Spleen (tissue), 7 donors: Measurements from ENCODE around the gene PDIA5.

Experiments
- POLR2A ChIP-seq, 3 donors: fragments of 450-650 bp; IDR thresholded peaks; one replicate each; pipeline ENCODE4 v1.5.1; 2017; ENCODE audit warnings: antibody characterized with exemption in 3 of 3, mild to moderate bottlenecking in 1 of 3
- POLR2AphosphoS5 ChIP-seq, 3 donors: sonication (generic); formaldehyde crosslinking; IDR thresholded peaks; one replicate each; pipeline ENCODE4 v1.5.1; 2017; ENCODE audit warnings: antibody characterized with exemption in 3 of 3
- TF ChIP-seq, protein P1 (sequence below), 11 experiments: fragments of 200-600 bp in 7 of 11; fragments of 450-650 bp in 4 of 11; sonication (generic) in 4 of 11; IDR thresholded peaks in 8 of 11; conservative IDR thresholded peaks in 3 of 11; 1 replicate in 7 of 11; 2 replicates in 4 of 11; pipeline versions ENCODE4 v1.4.0 to v1.8.0; 2016 to 2021; ENCODE audit warnings: antibody characterized with exemption in 11 of 11, inconsistent platforms in 4 of 11, mild to moderate bottlenecking in 1 of 11
- donor health status: DM: no; HTN: no; CAD: no; lungs with moderate emphysema.
- donor health status: DM: no; HTN: no; CAD: no.
- donor health status: DM: no; HTN: no; CAD: no.

DNA sequence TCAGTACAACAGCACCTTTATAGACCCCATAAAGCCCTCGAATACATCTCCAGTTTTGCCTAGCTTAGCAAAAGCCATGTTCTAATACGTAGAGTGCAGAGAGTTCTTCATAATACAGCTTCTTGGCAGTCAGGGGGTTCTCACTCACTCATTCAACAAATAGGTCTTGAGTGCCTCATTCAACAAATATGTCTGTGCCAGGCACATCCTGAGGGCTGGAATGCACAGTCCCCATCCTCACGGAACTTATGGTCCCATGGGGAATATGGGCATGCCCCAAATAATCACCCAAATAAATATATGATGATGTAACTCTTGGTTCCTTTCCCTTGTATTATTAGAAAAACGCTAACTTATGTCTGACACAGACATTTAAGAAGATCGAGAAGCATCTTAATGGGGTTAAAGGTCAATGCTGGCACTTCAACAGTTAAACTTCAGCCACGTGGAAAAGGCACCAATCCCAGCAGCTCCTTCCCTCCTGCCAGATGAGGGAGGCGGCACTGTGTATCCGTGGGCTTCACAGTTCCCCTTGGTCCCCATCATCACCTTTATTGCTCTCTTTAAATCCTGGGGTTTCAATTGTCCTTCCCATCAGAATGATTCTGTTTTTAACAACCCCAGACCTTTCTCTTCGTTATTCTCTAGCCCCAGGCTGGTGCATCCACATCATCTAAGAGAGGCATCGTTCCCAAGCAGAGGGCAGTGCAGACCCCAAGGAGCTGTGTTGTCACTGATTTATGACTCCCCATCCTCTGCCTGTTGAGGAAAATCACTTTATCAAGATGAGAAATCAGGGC lies 20.4 kb upstream of the PDIA5 start:
- TF ChIP-seq, protein P1, sequence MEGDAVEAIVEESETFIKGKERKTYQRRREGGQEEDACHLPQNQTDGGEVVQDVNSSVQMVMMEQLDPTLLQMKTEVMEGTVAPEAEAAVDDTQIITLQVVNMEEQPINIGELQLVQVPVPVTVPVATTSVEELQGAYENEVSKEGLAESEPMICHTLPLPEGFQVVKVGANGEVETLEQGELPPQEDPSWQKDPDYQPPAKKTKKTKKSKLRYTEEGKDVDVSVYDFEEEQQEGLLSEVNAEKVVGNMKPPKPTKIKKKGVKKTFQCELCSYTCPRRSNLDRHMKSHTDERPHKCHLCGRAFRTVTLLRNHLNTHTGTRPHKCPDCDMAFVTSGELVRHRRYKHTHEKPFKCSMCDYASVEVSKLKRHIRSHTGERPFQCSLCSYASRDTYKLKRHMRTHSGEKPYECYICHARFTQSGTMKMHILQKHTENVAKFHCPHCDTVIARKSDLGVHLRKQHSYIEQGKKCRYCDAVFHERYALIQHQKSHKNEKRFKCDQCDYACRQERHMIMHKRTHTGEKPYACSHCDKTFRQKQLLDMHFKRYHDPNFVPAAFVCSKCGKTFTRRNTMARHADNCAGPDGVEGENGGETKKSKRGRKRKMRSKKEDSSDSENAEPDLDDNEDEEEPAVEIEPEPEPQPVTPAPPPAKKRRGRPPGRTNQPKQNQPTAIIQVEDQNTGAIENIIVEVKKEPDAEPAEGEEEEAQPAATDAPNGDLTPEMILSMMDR (IDR thresholded peaks at IDR 0.05 in 8 of 11, conservative IDR thresholded peaks at IDR 0.05 in 3 of 11): no peak
- TF ChIP-seq POLR2AphosphoS5 (IDR thresholded peaks at IDR 0.05) (no peak), POLR2A (IDR thresholded peaks at IDR 0.05) (no peak)
